Aorta (tissue), 5 donors: ENCODE data around the gene CPN2. TPM values are rescaled to one million over a fixed set of nuclear protein-coding genes. Genes with fewer than 3 reads are reported as not detected.

ENCODE experiments used
- ATAC-seq: fragments of 200-7000 bp; cut with Tn5 transposase; one replicate; pipeline ENCODE4 v1.9.1; 2022; ENCODE audit warnings: moderate library complexity; ENCODE audit not compliant: low FRiP score
- DNase-seq, 2 donors: peaks; one replicate each; pipeline ENCODE4 v3.0.0-alpha.2; 2020
- H3K27ac ChIP-seq, 2 donors: one replicate each; pipeline ENCODE4 v1.5.1; 2013; ENCODE audit warnings: low read length in 2 of 2, mild to moderate bottlenecking in 2 of 2, moderate library complexity in 2 of 2, control low read depth in 1 of 2, inconsistent platforms in 1 of 2, low read depth in 1 of 2
- H3K27me3 ChIP-seq, 2 donors: one replicate each; pipeline ENCODE4 v1.6.1; 2013; ENCODE audit warnings: control low read depth in 1 of 2, low read length in 1 of 2, mild to moderate bottlenecking in 1 of 2, moderate library complexity in 1 of 2; ENCODE audit not compliant: insufficient read depth in 2 of 2, control insufficient read depth in 1 of 2
- H3K36me3 ChIP-seq, 2 donors: one replicate each; pipeline ENCODE4 v1.6.1; 2013; ENCODE audit warnings: control low read depth in 1 of 2, low read length in 1 of 2, mild to moderate bottlenecking in 1 of 2; ENCODE audit not compliant: insufficient read depth in 2 of 2, control insufficient read depth in 1 of 2
- H3K4me1 ChIP-seq, 2 donors: one replicate each; pipeline ENCODE4 v1.6.1; 2013; ENCODE audit warnings: low read length in 2 of 2, control low read depth in 1 of 2, mild to moderate bottlenecking in 1 of 2, moderate library complexity in 1 of 2; ENCODE audit not compliant: insufficient read depth in 2 of 2, control insufficient read depth in 1 of 2
- H3K4me3 ChIP-seq, 2 donors: one replicate each; pipeline ENCODE4 v1.5.1; 2013; ENCODE audit warnings: low read length in 2 of 2, control low read depth in 1 of 2, mild to moderate bottlenecking in 1 of 2
- H3K9me3 ChIP-seq: one replicate; pipeline ENCODE4 v1.6.1; 2013; ENCODE audit warnings: mild to moderate bottlenecking, low read length; ENCODE audit not compliant: control insufficient read depth
- WGBS, 2 donors: extraction: QIAGEN DNeasy Blood & Tissue Kit; methylation state at CpG; one replicate each; pipeline ENCODE4 v1.1.7; 2013; 5-methylcytosine and 5-hydroxymethylcytosine counted together
- intact Hi-C, 2 donors: fragments of 100-400 bp; cut with DNase I; formaldehyde crosslinking; loops; one replicate each; pipeline versions ENCODE4 v1.14.2 to v1.15.0; 2022
- polyA plus RNA-seq, 2 donors: library from polyadenylated mRNA; stranded (reverse); fragments of 200-250 nt; gene quantifications; one replicate each; pipeline ENCODE4 v1.2.3, GENCODE V29; 2013
- total RNA-seq, 2 donors: library from RNA; stranded (reverse); fragmentation: NEBNext Ultra II Directional; extraction: Animal tissue kit (Norgen Biotek cat#: 25700); gene quantifications; one replicate each; pipeline ENCODE4 v1.2.1, GENCODE V29; 2021
- donor health status: healthy with polysubstance abuse.
- donor health status: Bipolar disorder and iron deficiency.
- donor health status: DM: no; HTN: no; CAD: no.
- donor health status: DM: no; HTN: no; CAD: no.
- donor health status: DM: yes; HTN: yes; CAD: no.

Gene CPN2
- total and polyA plus RNA-seq, 4 donors: not detected

GRCh38 chr3:194375473-194376240, 24.5 kb upstream of the CPN2 start:
- Histone ChIP-seq H3K4me1 (no peaks in the 10 kb centered on the region), H3K4me3 (no peak overlapping the region), H3K27ac (no peak overlapping the region), H3K27me3 (peaks cover 0 to 3% of the 10 kb centered on the region in 2 donors), H3K9me3 (no peaks in the 10 kb centered on the region), H3K36me3 (no peaks in the 10 kb centered on the region)
- DNase-seq: peak in 1 of 2 donors; percentile 30
- intact Hi-C loops: no loop called here
- no peak for ATAC-seq
- whole genome bisulfite sequencing, 2 donors: 60 to 69% methylated on average over 14 to 15 of the region's 15 CpGs

- ATAC-seq (no peak), DNase-seq (peak in 1 of 2 donors; percentile 57)
- H3K27me3 ChIP-seq: no peaks in the 10 kb centered on the region
- WGBS, 2 donors: 68 to 76% methylated on average over 10 of the region's 10 CpGs
- no peaks in the 10 kb centered on the region for H3K36me3 ChIP-seq
- no peak overlapping the region for H3K27ac ChIP-seq
- no peaks in the 10 kb centered on the region for H3K4me1 ChIP-seq
- no peaks in the 10 kb centered on the region for H3K9me3 ChIP-seq
- intact Hi-C loops: no loop called here
- H3K4me3 ChIP-seq: no peak overlapping the region
Measured at GRCh38 chr3:194374935-194375334, 23.8 kb upstream of the CPN2 start.

GRCh38 chr3:194373899-194374298, 22.8 kb upstream of the CPN2 start:
- 74 to 75% methylated on average over 7 to 8 of the region's 8 CpGs for WGBS, 2 donors
- ATAC-seq: no peak
- no peaks in the 10 kb centered on the region for H3K27me3 ChIP-seq

GRCh38 chr3:194373028-194373427, 21.9 kb upstream of the CPN2 start:
- H3K4me1 ChIP-seq: no peaks in the 10 kb centered on the region
- intact Hi-C loops: no loop called here
- H3K9me3 ChIP-seq: no peaks in the 10 kb centered on the region
- no peaks in the 10 kb centered on the region for H3K36me3 ChIP-seq
- no peaks in the 10 kb centered on the region for H3K27me3 ChIP-seq
- H3K4me3 ChIP-seq: no peak overlapping the region
- H3K27ac ChIP-seq: no peak overlapping the region
- ATAC-seq (no peak), DNase-seq (no peak)
- WGBS, 2 donors: 93 to 94% methylated on average over 14 of the region's 14 CpGs

More at GRCh38 chr3:194373899-194374298, 22.8 kb upstream of the CPN2 start:
- no peaks in the 10 kb centered on the region for H3K36me3 ChIP-seq
- DNase-seq: peak in 1 of 2 donors; percentile 45
- no peaks in the 10 kb centered on the region for H3K4me1 ChIP-seq
- no peak overlapping the region for H3K27ac ChIP-seq
- no peaks in the 10 kb centered on the region for H3K9me3 ChIP-seq
- intact Hi-C loops: no loop called here
- H3K4me3 ChIP-seq: no peak overlapping the region

GRCh38 chr3:194370753-194371152, 19.6 kb upstream of the CPN2 start:
- Histone ChIP-seq H3K4me3 (no peak overlapping the region), H3K27me3 (no peaks in the 10 kb centered on the region), H3K9me3 (no peaks in the 10 kb centered on the region), H3K27ac (no peak overlapping the region), H3K36me3 (no peaks in the 10 kb centered on the region), H3K4me1 (no peaks in the 10 kb centered on the region)
- WGBS, 2 donors: 89 to 93% methylated on average over 10 of the region's 10 CpGs
- intact Hi-C loops: no loop called here
- ATAC-seq (no peak), DNase-seq (no peak)

GRCh38 chr3:194369522-194370279, 18.6 kb upstream of the CPN2 start, which contains the start of gene LRRC15:
LRRC15 (minus strand) TSS chr3:194369743; CDS start chr3:194361043, 8,700 bp downstream.
- H3K4me3 ChIP-seq: no peak within 1 kb of the TSS
- H3K27me3 ChIP-seq: no peaks in the 10 kb centered on the region
- intact Hi-C loops: no loop called here
- 10 to 12% methylated on average over 21 of the region's 21 CpGs for WGBS, 2 donors
- DNase-seq: no peak
- H3K36me3 ChIP-seq: no peaks in the 10 kb centered on the region
- H3K4me1 ChIP-seq: no peaks in the 10 kb centered on the region
- ATAC-seq: peak; percentile 75
- no peaks in the 10 kb centered on the region for H3K9me3 ChIP-seq
- no peak within 1 kb of the TSS for H3K27ac ChIP-seq

GRCh38 chr3:194368918-194369317, 17.8 kb upstream of the CPN2 start:
- Histone ChIP-seq H3K9me3 (no peaks in the 10 kb centered on the region), H3K36me3 (no peaks in the 10 kb centered on the region), H3K4me1 (no peaks in the 10 kb centered on the region), H3K27me3 (no peaks in the 10 kb centered on the region), H3K4me3 (no peak overlapping the region), H3K27ac (no peak overlapping the region)
- WGBS, 2 donors: 73 to 75% methylated on average over 6 of the region's 6 CpGs
- no peak for ATAC-seq
- intact Hi-C loops: no loop called here
- no peak for DNase-seq

GRCh38 chr3:194367992-194368841, 17.1 kb upstream of the CPN2 start:
- H3K27ac ChIP-seq: no peak overlapping the region
- no peak overlapping the region for H3K4me3 ChIP-seq
- H3K9me3 ChIP-seq: no peaks in the 10 kb centered on the region
- H3K27me3 ChIP-seq: no peaks in the 10 kb centered on the region
- no peaks in the 10 kb centered on the region for H3K36me3 ChIP-seq
- intact Hi-C loops: no loop called here
- ATAC-seq (no peak), DNase-seq (no peak)
- H3K4me1 ChIP-seq: no peaks in the 10 kb centered on the region
- WGBS, 2 donors: 80 to 81% methylated on average over 18 of the region's 18 CpGs
